Measurements from ENCODE around the gene NAP1L4. TPM values are rescaled to one million over a fixed set of nuclear protein-coding genes. Genes with fewer than 3 reads are reported as not detected.

Gene NAP1L4
- total RNA-seq, 1 donor from 2014 or later, result 263 TPM

DNA sequence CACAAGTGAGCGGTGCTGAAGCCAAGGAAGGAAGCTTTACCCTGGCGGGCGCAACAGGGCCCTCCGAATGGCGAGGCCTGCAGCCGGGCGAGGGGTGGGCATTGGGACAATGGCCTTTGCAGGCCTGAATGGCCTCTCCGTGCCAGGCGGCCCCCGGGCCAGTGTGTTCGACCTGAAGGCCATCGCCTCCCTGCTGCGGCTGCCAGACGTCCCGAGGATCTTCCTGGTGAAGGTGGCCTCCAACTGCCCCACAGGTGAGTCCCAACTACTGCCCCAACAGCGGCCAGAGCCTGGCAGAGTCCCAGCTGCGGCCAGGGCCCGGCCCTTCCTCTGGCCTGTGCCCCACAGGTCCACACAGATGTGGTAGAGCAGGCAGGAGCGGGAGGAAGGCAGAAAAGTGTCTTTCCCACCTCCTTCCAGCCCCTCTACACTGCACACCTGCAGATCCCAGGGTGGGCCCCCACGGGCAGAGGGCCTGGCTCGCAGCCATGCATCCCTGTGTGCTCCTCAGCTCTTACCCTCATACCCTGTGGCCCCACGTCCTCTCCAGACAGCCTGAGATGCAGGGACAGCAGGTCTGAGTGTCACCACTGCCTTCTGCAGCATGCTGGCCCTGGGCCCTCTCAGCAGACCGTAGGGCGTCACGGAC, 74.2 kb downstream of the NAP1L4 start:
- Mint-ChIP-seq H3K27me3 (no peaks in the 10 kb centered on the region), H3K4me3 (no peak overlapping the region), H3K9me3 (no peaks in the 10 kb centered on the region), H3K27ac (no peak overlapping the region), H3K36me3 (ENCODE audit: low read depth) (no peaks in the 10 kb centered on the region), H3K4me1 (no peaks in the 10 kb centered on the region)
- no peak for DNase-seq
- intact Hi-C loops (cut with micrococcal nuclease), result no loop called here

- Mint-ChIP-seq H3K27ac (no peak overlapping the region), H3K4me3 (no peak overlapping the region), H3K36me3 (ENCODE audit: low read depth) (no peaks in the 10 kb centered on the region), H3K9me3 (no peaks in the 10 kb centered on the region), H3K27me3 (no peaks in the 10 kb centered on the region), H3K4me1 (no peaks in the 10 kb centered on the region)
- intact Hi-C loops (cut with micrococcal nuclease), result no loop called here
- DNase-seq, result no peak
Measured at GRCh38 chr11:2916892-2917645, 75.1 kb downstream of the NAP1L4 start.

GRCh38 chr11:2916114-2916891, 75.8 kb downstream of the NAP1L4 start:
- no peak overlapping the region for H3K27ac Mint-ChIP-seq
- no peaks in the 10 kb centered on the region for H3K4me1 Mint-ChIP-seq
- H3K4me3 Mint-ChIP-seq, result no peak overlapping the region
- H3K36me3 Mint-ChIP-seq (ENCODE audit: low read depth), result no peaks in the 10 kb centered on the region
- no peak for DNase-seq
- intact Hi-C loops (cut with micrococcal nuclease), result no loop called here
- no peaks in the 10 kb centered on the region for H3K9me3 Mint-ChIP-seq
- H3K27me3 Mint-ChIP-seq, result no peaks in the 10 kb centered on the region

- intact Hi-C loops (cut with micrococcal nuclease), result no loop called here
- Mint-ChIP-seq H3K27ac (no peak overlapping the region), H3K4me1 (no peaks in the 10 kb centered on the region), H3K9me3 (no peaks in the 10 kb centered on the region), H3K27me3 (no peaks in the 10 kb centered on the region), H3K4me3 (no peak overlapping the region), H3K36me3 (ENCODE audit: low read depth) (no peaks in the 10 kb centered on the region)
- DNase-seq, result no peak
Measured at GRCh38 chr11:2915473-2915872, 76.7 kb downstream of the NAP1L4 start.

DNA sequence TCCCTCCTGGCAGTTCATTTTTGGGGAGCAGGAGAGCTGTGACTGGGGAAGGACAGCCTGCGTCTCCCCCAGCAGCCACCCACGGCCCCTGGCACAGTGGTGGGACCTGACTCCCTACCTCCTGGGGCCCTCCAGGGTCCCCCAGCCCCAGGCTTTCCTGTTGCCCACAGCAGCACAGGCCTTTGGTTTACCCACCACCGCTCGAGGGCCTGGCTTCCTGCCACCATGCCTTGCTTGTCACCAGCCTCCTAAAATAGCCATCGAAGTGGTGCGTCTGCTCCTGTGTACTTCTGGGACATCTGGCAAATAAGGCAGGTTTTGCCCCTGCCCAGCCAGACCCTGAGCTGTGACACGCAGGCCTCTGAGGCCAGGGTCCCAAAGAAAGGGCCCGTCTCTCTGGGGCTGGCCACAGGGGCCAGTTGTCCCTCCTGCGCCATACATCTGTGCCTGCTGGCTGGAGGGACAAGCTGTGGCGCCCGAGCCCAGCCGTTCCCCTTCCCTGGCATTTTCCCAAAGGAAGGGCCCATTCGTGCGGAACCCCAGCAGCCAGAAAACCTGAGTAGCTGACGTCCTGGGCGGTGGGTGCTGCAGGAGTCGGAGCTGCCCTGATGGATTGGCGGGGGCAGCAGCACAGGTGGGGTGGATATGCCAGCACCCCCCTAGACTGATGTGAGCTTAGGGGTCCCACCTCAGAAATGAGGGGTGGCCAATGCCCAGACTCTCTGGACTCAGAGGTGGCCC, 77.5 kb downstream of the NAP1L4 start:
- H3K36me3 Mint-ChIP-seq (ENCODE audit: low read depth), result no peaks in the 10 kb centered on the region
- no peak for DNase-seq
- H3K4me1 Mint-ChIP-seq, result no peaks in the 10 kb centered on the region
- no peak overlapping the region for H3K27ac Mint-ChIP-seq
- H3K9me3 Mint-ChIP-seq, result no peaks in the 10 kb centered on the region
- H3K27me3 Mint-ChIP-seq, result no peaks in the 10 kb centered on the region
- intact Hi-C loops (cut with micrococcal nuclease), result no loop called here
- H3K4me3 Mint-ChIP-seq, result no peak overlapping the region

DNA sequence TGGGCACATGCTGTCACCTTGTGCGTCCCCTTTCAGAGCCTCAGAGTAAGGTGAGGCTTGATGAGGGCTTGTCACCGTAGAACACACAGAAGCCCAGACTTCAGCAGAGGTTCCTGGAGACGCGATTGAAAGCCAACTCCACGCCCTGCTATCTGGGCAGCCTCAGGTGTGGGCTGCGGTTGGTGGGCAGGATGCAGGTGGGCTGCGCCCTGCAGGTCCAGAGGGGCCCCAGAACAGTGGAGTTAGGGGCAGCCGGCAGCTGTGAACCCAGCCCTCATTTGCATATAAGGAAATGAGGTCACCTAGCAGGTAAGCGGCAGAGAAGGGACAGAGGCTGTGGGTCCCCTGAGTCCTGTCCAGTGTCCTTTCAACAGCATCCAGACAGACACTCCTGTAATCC, 78.4 kb downstream of the NAP1L4 start:
- no peak overlapping the region for H3K4me3 Mint-ChIP-seq
- no peaks in the 10 kb centered on the region for H3K27me3 Mint-ChIP-seq
- no peaks in the 10 kb centered on the region for H3K36me3 Mint-ChIP-seq (ENCODE audit: low read depth)
- no peak for DNase-seq
- intact Hi-C loops (cut with micrococcal nuclease), result no loop called here
- no peak overlapping the region for H3K27ac Mint-ChIP-seq
- no peaks in the 10 kb centered on the region for H3K9me3 Mint-ChIP-seq
- H3K4me1 Mint-ChIP-seq, result no peaks in the 10 kb centered on the region

- Mint-ChIP-seq H3K9me3 (no peaks in the 10 kb centered on the region), H3K4me3 (no peak overlapping the region), H3K4me1 (no peaks in the 10 kb centered on the region), H3K36me3 (ENCODE audit: low read depth) (no peaks in the 10 kb centered on the region), H3K27me3 (no peaks in the 10 kb centered on the region), H3K27ac (no peak overlapping the region)
- DNase-seq, result no peak
- intact Hi-C loops (cut with micrococcal nuclease), result no loop called here
Measured at GRCh38 chr11:2913019-2913431, 79.1 kb downstream of the NAP1L4 start.

DNA sequence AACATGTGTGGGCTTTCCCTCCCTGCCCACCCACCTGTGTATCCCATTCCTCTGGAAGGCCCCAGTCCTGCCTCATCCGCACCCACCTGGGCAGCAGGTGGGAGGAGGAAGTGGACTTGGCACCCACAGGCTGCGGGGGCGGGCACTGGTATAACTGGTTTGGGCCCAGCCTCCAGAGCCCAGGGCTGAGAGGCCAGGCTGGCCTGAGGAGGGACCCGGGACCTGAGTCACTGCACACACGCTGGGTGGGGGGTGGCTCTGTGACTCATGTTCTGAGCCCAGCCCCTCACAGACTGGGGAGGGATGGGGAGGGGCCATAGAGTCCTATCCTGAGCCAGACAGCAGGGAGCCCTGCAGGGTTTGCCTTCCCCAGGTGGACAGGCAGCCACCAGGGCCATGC, 79.6 kb downstream of the NAP1L4 start:
- H3K27ac Mint-ChIP-seq, result no peak overlapping the region
- no peak for DNase-seq
- no peaks in the 10 kb centered on the region for H3K9me3 Mint-ChIP-seq
- H3K27me3 Mint-ChIP-seq, result no peaks in the 10 kb centered on the region
- no peaks in the 10 kb centered on the region for H3K36me3 Mint-ChIP-seq (ENCODE audit: low read depth)
- H3K4me3 Mint-ChIP-seq, result no peak overlapping the region
- intact Hi-C loops (cut with micrococcal nuclease), result no loop called here
- no peaks in the 10 kb centered on the region for H3K4me1 Mint-ChIP-seq

DNA sequence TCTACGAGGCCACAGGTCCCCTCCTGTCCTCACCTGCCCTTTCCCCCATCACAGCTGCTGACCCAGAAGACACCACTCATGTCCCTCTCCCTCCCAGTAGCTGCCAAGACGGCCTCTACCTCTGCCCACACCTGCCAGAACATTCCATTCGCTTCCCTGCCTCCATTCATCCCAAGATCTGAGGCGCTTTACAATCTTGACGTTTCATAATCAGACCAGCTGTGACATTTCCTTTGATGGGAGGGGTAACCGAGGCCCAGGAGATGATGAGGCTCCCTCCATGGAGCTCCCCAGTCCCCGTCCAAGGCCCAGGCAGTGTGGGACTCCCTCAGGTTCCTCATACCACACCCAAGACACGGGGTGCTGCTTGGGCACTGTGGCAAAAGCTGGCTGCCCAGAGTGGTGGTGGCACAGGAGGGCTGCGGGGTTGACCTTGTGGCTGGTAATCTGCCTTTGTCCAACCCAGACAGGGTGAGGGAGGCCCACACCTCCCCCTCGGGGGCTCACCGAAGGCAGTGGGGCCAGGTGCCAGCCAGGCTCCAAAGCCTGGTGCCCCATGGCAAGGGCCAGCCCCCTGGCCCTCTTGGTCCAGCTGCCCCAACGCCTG, 80.2 kb downstream of the NAP1L4 start:
- no peak for DNase-seq
- no peak overlapping the region for H3K27ac Mint-ChIP-seq
- no peaks in the 10 kb centered on the region for H3K4me1 Mint-ChIP-seq
- H3K36me3 Mint-ChIP-seq (ENCODE audit: low read depth), result no peaks in the 10 kb centered on the region
- H3K27me3 Mint-ChIP-seq, result no peaks in the 10 kb centered on the region
- no peak overlapping the region for H3K4me3 Mint-ChIP-seq
- no peaks in the 10 kb centered on the region for H3K9me3 Mint-ChIP-seq
- intact Hi-C loops (cut with micrococcal nuclease), result no loop called here

- H3K9me3 Mint-ChIP-seq, result no peaks in the 10 kb centered on the region
- H3K4me1 Mint-ChIP-seq, result no peaks in the 10 kb centered on the region
- H3K27ac Mint-ChIP-seq, result no peak overlapping the region
- no peak overlapping the region for H3K4me3 Mint-ChIP-seq
- DNase-seq, result no peak
- H3K36me3 Mint-ChIP-seq (ENCODE audit: low read depth), result no peaks in the 10 kb centered on the region
- no peaks in the 10 kb centered on the region for H3K27me3 Mint-ChIP-seq
- intact Hi-C loops (cut with micrococcal nuclease), result no loop called here
Measured at GRCh38 chr11:2911088-2911784, 80.9 kb downstream of the NAP1L4 start.

DNA sequence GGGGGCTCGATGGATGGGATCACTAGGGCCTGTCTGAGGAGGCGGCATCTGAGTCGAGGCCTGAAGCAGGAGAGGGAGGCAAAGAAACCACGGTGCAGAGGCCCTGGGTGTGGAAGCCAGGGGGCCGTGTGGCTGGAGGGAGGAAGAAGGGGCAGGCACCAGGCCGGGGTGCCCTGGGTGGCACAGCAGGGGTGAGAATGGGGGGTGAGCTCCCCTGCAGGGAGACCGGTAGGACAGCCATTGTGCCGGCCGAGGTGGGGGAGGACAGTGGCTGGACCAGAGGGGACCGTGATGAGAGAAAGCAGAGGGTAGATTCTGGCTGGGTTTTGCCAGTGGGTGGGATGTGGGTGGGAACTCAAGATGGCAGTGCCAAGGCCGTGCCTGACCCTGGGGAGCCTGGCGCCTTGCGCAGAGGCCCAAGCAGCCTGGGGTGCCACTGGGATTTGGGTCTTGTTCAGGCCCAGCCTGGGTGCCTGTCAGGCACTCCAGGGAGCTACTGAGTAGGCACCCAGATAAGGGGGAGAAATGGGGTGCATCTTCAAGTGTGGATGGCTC, 81.7 kb downstream of the NAP1L4 start:
- Mint-ChIP-seq H3K27ac (no peak overlapping the region), H3K9me3 (no peaks in the 10 kb centered on the region), H3K27me3 (no peaks in the 10 kb centered on the region), H3K36me3 (ENCODE audit: low read depth) (no peaks in the 10 kb centered on the region), H3K4me3 (no peak overlapping the region), H3K4me1 (no peaks in the 10 kb centered on the region)
- intact Hi-C loops (cut with micrococcal nuclease), result no loop called here
- no peak for DNase-seq

DNA sequence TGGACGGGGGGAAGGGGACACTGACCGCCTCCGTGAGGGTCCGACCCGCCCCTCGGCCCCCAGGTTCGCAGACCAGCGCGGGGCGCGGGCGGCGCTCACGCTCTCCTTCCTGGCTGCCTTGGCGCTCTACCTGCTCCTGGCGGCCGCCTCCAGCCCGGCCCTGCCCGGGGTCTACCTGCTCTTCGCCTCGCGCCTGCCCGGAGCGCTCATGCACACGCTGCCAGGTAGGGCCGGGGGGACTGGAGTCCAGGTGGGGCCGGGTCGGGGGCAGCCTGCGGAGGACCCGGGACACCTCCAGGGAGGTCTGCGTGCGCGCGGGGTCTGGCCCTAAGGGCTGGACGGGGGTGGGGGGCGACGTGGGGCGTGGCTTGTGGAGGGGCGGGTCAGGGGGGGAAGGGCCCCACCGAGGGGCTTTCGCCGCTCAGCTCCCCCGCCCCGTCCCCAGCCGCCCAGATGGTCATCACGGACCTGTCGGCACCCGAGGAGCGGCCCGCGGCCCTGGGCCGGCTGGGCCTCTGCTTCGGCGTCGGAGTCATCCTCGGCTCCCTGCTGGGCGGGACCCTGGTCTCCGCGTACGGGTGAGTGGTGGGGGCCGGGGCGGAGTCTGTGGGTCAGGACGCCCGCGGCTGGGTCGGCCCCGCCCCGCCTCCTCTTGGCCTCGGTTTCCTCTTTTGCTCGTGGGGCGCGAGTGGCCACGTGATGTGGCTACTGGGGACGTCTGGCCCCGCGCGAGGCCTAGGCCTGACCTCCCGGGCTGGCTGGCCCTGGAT, 82.8 kb downstream of the NAP1L4 start:
- intact Hi-C loops (cut with micrococcal nuclease), result no loop called here
- Mint-ChIP-seq H3K27ac (no peak overlapping the region), H3K27me3 (no peaks in the 10 kb centered on the region), H3K36me3 (ENCODE audit: low read depth) (peaks cover 8% of the 10 kb centered on the region), H3K9me3 (peaks cover 5% of the 10 kb centered on the region), H3K4me1 (no peaks in the 10 kb centered on the region), H3K4me3 (no peak overlapping the region)
- no peak for DNase-seq
